HepG2 (cell line): ENCODE measurements around the gene C1RL. TPM values are rescaled to one million over a fixed set of nuclear protein-coding genes. Genes with fewer than 3 reads are reported as not detected.

Experiments used
- CEBPZ ChIP-seq: IDR thresholded peaks from 2 replicates; pipeline ENCODE4 v1.6.1; 2012; ENCODE audit warnings: low read length, improper control_type of control experiment
- FOXO1 ChIP-seq: sonication (generic); formaldehyde crosslinking; IDR thresholded peaks from 2 replicates; pipeline ENCODE4 v1.4.0; 2020; ENCODE audit warnings: missing genetic modification reagents
- IKZF1 ChIP-seq: fragments of 450-650 bp; IDR thresholded peaks from 2 replicates; pipeline ENCODE4 v1.7.1; 2016
- KLF16 ChIP-seq, 2 experiments: sonication (generic) in 1 of 2; formaldehyde crosslinking in 1 of 2; IDR thresholded peaks; 2 replicates each; pipeline versions ENCODE4 v1.6.1 to v1.8.0; 2016 to 2023; ENCODE audit warnings: missing genetic modification reagents in 2 of 2, missing compliant biosample characterization in 1 of 2
- MZF1 ChIP-seq: sonication (generic); formaldehyde crosslinking; IDR thresholded peaks from 2 replicates; pipeline ENCODE4 v1.8.1; 2023; ENCODE audit warnings: mild to moderate bottlenecking, missing genetic modification reagents, borderline replicate concordance
- NFE2L2 ChIP-seq: fragments of 150-350 bp; IDR thresholded peaks from 2 replicates; pipeline ENCODE4 v1.6.1; 2014; ENCODE audit warnings: low read length
- POLR2G ChIP-seq: fragments of 200-400 bp; formaldehyde crosslinking; IDR thresholded peaks from 2 replicates; pipeline ENCODE4 v1.6.1; 2018; ENCODE audit warnings: mild to moderate bottlenecking, low read depth, low read length, moderate library complexity
- RXRB ChIP-seq: IDR thresholded peaks from 2 replicates; pipeline ENCODE4 v1.6.1; 2016; ENCODE audit warnings: borderline replicate concordance, missing genetic modification reagents, missing compliant biosample characterization
- SAP130 ChIP-seq: IDR thresholded peaks from 2 replicates; pipeline ENCODE4 v1.6.1; 2016; ENCODE audit warnings: low read depth
- TAF15 ChIP-seq: fragments of 200-400 bp; formaldehyde crosslinking; IDR thresholded peaks from one replicate; pipeline ENCODE4 v1.6.1; 2018; ENCODE audit warnings: mild to moderate bottlenecking, low read depth, low read length; ENCODE audit not compliant: poor library complexity, severe bottlenecking
- ZBTB8A ChIP-seq: sonication (generic); formaldehyde crosslinking; IDR thresholded peaks from 2 replicates; pipeline ENCODE4 v1.4.0; 2020; ENCODE audit warnings: mild to moderate bottlenecking, low read depth, missing genetic modification reagents, borderline replicate concordance
- ZNF12 ChIP-seq: sonication (generic); formaldehyde crosslinking; IDR thresholded peaks from 2 replicates; pipeline ENCODE4 v1.5.0; 2020; ENCODE audit warnings: missing genetic modification reagents
- ZNF142 ChIP-seq: sonication (generic); formaldehyde crosslinking; IDR thresholded peaks from 2 replicates; pipeline ENCODE4 v1.4.0; 2020; ENCODE audit warnings: missing genetic modification reagents
- ZNF235 ChIP-seq: sonication (generic); formaldehyde crosslinking; IDR thresholded peaks from 2 replicates; pipeline ENCODE4 v1.8.1; 2023; ENCODE audit warnings: mild to moderate bottlenecking, missing genetic modification reagents, borderline replicate concordance
- polyA plus RNA-seq, 8 experiments: library from polyadenylated mRNA; depleted of rRNA in 3 of 8; stranded (reverse) in 7 of 8; unstranded in 1 of 8; fragments of >200 nt; fragmentation: Illumina TruSeq in 4 of 8; extraction: Trizol in 4 of 8; gene quantifications; 2 replicates each; pipeline versions ENCODE4 v1.2.1 to v1.2.3, GENCODE V29; 2011 to 2016; ENCODE audit warnings: low read depth in 4 of 8, missing spikeins in 1 of 8, mixed read lengths in 1 of 8; ENCODE audit not compliant: insufficient read depth in 1 of 8
- total RNA-seq, 5 experiments: library from RNA; depleted of rRNA; stranded (reverse); fragments of >200 nt; fragmentation: Illumina TruSeq; extraction: Trizol; gene quantifications; 2 replicates each; pipeline ENCODE4 v1.2.3, GENCODE V29; 2016; ENCODE audit warnings: low read depth in 1 of 5
- TF ChIP-seq, protein P1 (sequence below): IDR thresholded peaks from 2 replicates; pipeline ENCODE4 v1.6.1; 2016
- TF ChIP-seq, protein P2 (sequence below): sonication (generic); formaldehyde crosslinking; IDR thresholded peaks from 2 replicates; pipeline ENCODE4 v1.5.0; 2020; ENCODE audit warnings: mild to moderate bottlenecking, missing genetic modification reagents, borderline replicate concordance

The C1RL gene
- total and polyA plus RNA-seq, 2 of the 13 experiments (the other 11 are each of a cell fraction or from before 2014, with no cell fraction given) = 28.9 to 53.1 TPM

- TF ChIP-seq ZNF142 (CRISPR knock-in tag) = no peak
- TF ChIP-seq CEBPZ = no peak
- TF ChIP-seq SAP130 (CRISPR knock-in tag) = peak; percentile 78
- peak; percentile 65; the same call in 1 of the 2 replicates for TF ChIP-seq RXRB (CRISPR knock-in tag)
- TF ChIP-seq, protein P1, sequence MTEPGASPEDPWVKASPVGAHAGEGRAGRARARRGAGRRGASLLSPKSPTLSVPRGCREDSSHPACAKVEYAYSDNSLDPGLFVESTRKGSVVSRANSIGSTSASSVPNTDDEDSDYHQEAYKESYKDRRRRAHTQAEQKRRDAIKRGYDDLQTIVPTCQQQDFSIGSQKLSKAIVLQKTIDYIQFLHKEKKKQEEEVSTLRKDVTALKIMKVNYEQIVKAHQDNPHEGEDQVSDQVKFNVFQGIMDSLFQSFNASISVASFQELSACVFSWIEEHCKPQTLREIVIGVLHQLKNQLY = no peak
- TF ChIP-seq ZNF12 (CRISPR knock-in tag) = no peak
- TF ChIP-seq KLF16 (CRISPR knock-in tag; IDR thresholded peaks at IDR 0.05) = peak in 1 of 2 experiments; percentile 40; a peak in 1 of 4 replicates
- no peak for TF ChIP-seq IKZF1
- no peak for TF ChIP-seq ZNF235
- no peak for TF ChIP-seq FOXO1
- no peak for TF ChIP-seq POLR2G
- no peak for TF ChIP-seq MZF1 (CRISPR knock-in tag)
- peak; percentile 94 for TF ChIP-seq NFE2L2
- no peak for TF ChIP-seq TAF15
- TF ChIP-seq ZBTB8A = no peak
- TF ChIP-seq, protein P2, sequence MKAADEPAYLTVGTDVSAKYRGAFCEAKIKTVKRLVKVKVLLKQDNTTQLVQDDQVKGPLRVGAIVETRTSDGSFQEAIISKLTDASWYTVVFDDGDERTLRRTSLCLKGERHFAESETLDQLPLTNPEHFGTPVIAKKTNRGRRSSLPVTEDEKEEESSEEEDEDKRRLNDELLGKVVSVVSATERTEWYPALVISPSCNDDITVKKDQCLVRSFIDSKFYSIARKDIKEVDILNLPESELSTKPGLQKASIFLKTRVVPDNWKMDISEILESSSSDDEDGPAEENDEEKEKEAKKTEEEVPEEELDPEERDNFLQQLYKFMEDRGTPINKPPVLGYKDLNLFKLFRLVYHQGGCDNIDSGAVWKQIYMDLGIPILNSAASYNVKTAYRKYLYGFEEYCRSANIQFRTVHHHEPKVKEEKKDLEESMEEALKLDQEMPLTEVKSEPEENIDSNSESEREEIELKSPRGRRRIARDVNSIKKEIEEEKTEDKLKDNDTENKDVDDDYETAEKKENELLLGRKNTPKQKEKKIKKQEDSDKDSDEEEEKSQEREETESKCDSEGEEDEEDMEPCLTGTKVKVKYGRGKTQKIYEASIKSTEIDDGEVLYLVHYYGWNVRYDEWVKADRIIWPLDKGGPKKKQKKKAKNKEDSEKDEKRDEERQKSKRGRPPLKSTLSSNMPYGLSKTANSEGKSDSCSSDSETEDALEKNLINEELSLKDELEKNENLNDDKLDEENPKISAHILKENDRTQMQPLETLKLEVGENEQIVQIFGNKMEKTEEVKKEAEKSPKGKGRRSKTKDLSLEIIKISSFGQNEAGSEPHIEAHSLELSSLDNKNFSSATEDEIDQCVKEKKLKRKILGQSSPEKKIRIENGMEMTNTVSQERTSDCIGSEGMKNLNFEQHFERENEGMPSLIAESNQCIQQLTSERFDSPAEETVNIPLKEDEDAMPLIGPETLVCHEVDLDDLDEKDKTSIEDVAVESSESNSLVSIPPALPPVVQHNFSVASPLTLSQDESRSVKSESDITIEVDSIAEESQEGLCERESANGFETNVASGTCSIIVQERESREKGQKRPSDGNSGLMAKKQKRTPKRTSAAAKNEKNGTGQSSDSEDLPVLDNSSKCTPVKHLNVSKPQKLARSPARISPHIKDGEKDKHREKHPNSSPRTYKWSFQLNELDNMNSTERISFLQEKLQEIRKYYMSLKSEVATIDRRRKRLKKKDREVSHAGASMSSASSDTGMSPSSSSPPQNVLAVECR (CRISPR knock-in tag) = no peak; the same call in 1 of the 2 replicates
These were observed 48.6 kb downstream of the C1RL start, which contains the start of gene C1S (continued) for GRCh38 chr12:7060353-7060954.
